Gastrocnemius medialis (tissue), 4 donors: ENCODE results near the gene ABTB2. TPM values are rescaled to one million over a fixed set of nuclear protein-coding genes. Genes with fewer than 3 reads are reported as not detected.

Experiments used
- ATAC-seq, 2 donors: fragments of 150-250 bp; one replicate each; pipeline ENCODE4 v1.9.1; 2016
- DNase-seq, 2 donors: peaks; one replicate each; pipeline ENCODE4 v3.0.0-alpha.2; 2019
- H3K27ac ChIP-seq, 4 donors: fragments of 200-600 bp; sonication (generic); 1 replicate in 1 of 4; 2 replicates in 3 of 4; pipeline ENCODE4 v1.5.1; 2016 to 2018; ENCODE audit warnings: mild to moderate bottlenecking in 2 of 4, moderate library complexity in 1 of 4
- H3K27me3 ChIP-seq, 3 donors: fragments of 200-600 bp; sonication (generic) in 2 of 3; 1 replicate in 1 of 3; 2 replicates in 2 of 3; pipeline versions ENCODE4 v1.5.1 to v1.6.0; 2016 to 2019; ENCODE audit warnings: mild to moderate bottlenecking in 1 of 3, moderate library complexity in 1 of 3
- H3K36me3 ChIP-seq, 2 donors: fragments of 200-600 bp; sonication (generic) in 1 of 2; one replicate each; pipeline ENCODE4 v1.5.1; 2017 to 2018
- H3K4me1 ChIP-seq, 2 donors: fragments of 200-600 bp; sonication (generic) in 1 of 2; one replicate each; pipeline ENCODE4 v1.5.1; 2016 to 2017; ENCODE audit warnings: mild to moderate bottlenecking in 2 of 2
- H3K4me3 ChIP-seq, 4 donors: fragments of 200-600 bp; sonication (generic) in 3 of 4; 1 replicate in 1 of 4; 2 replicates in 3 of 4; pipeline ENCODE4 v1.5.1; 2016 to 2019; ENCODE audit warnings: mild to moderate bottlenecking in 2 of 4
- H3K9me3 ChIP-seq, 3 donors: fragments of 200-600 bp; sonication (generic) in 2 of 3; 1 replicate in 1 of 3; 2 replicates in 2 of 3; pipeline ENCODE4 v1.5.1; 2016 to 2019
- CTCF ChIP-seq, 5 experiments: fragments of 450-650 bp in 3 of 5; fragments of 200-600 bp in 2 of 5; sonication (generic) in 2 of 5; IDR thresholded peaks in 4 of 5; conservative IDR thresholded peaks in 1 of 5; 1 replicate in 4 of 5; 2 replicates in 1 of 5; pipeline ENCODE4 v1.5.1; 2016 to 2019; ENCODE audit warnings: antibody characterized with exemption in 5 of 5, mild to moderate bottlenecking in 3 of 5, moderate library complexity in 3 of 5
- POLR2A ChIP-seq, 2 donors: fragments of 450-650 bp; IDR thresholded peaks; one replicate each; pipeline ENCODE4 v1.6.1; 2017; ENCODE audit warnings: antibody characterized with exemption in 2 of 2, mild to moderate bottlenecking in 2 of 2, moderate library complexity in 2 of 2
- in situ Hi-C, 4 donors: fragments of 200-750 bp; cut with MboI; loops; one replicate each; pipeline versions ENCODE4 v1.15.0 to v1.8.0; 2017; ENCODE audit warnings: low sequenced_read_pairs in 4 of 4
- intact Hi-C: fragments of 100-400 bp; cut with DNase I; formaldehyde crosslinking; loops from one replicate; pipeline ENCODE4 v1.15.1; 2023; ENCODE audit warnings: low total_unique reads
- total RNA-seq, 4 donors: library from RNA; depleted of rRNA; stranded (reverse); fragments of >200 nt; gene quantifications; one replicate each; pipeline versions ENCODE4 v1.1.0 to v1.2.3, GENCODE V29; 2016

Gene ABTB2
- total RNA-seq, 4 donors from 2014 or later: 8.8 to 30.7 (median 12.2) TPM

- H3K4me1 ChIP-seq: no peaks in the 10 kb centered on the region
- H3K27ac ChIP-seq: no peak overlapping the region
- intact Hi-C loops: no loop called here
- ATAC-seq (no peak), DNase-seq (no peak)
- no peak overlapping the region for H3K4me3 ChIP-seq
- no peaks in the 10 kb centered on the region for H3K9me3 ChIP-seq
- TF ChIP-seq POLR2A (IDR thresholded peaks at IDR 0.05) (no peak), CTCF (IDR thresholded peaks at IDR 0.05 in 4 of 5, conservative IDR thresholded peaks at IDR 0.05 in 1 of 5) (no peak)
- in situ Hi-C loops: loop anchor here in 2 of 4 donors (25.0 kb wide), 1 partner anchor 326 kb away; no protein-coding TSS in a partner anchor
- H3K27me3 ChIP-seq: no peaks in the 10 kb centered on the region
- peaks cover 0 to 22% of the 10 kb centered on the region in 2 donors for H3K36me3 ChIP-seq
Measured at GRCh38 chr11:34161361-34161760, 196.4 kb downstream of the ABTB2 start.

GRCh38 chr11:34160791-34161190 lies 197.0 kb downstream of the ABTB2 start:
- Histone ChIP-seq H3K27ac (no peak overlapping the region), H3K4me1 (no peaks in the 10 kb centered on the region), H3K4me3 (no peak overlapping the region), H3K27me3 (no peaks in the 10 kb centered on the region), H3K9me3 (no peaks in the 10 kb centered on the region), H3K36me3 (peaks cover 0 to 22% of the 10 kb centered on the region in 2 donors)
- in situ Hi-C loops (loop anchor here in 2 of 4 donors (25.0 kb wide), 1 partner anchor 327 kb away; no protein-coding TSS in a partner anchor), intact Hi-C loops (no loop called here)
- TF ChIP-seq POLR2A (IDR thresholded peaks at IDR 0.05): no peak
- TF ChIP-seq CTCF (IDR thresholded peaks at IDR 0.05 in 4 of 5, conservative IDR thresholded peaks at IDR 0.05 in 1 of 5): no peak
- ATAC-seq (no peak), DNase-seq (no peak)

- no peak for TF ChIP-seq CTCF (IDR thresholded peaks at IDR 0.05 in 4 of 5, conservative IDR thresholded peaks at IDR 0.05 in 1 of 5)
- TF ChIP-seq POLR2A (IDR thresholded peaks at IDR 0.05): no peak
- Histone ChIP-seq H3K36me3 (peaks cover 0 to 22% of the 10 kb centered on the region in 2 donors), H3K4me1 (no peaks in the 10 kb centered on the region), H3K27ac (no peak overlapping the region), H3K27me3 (no peaks in the 10 kb centered on the region), H3K9me3 (no peaks in the 10 kb centered on the region), H3K4me3 (no peak overlapping the region)
- in situ Hi-C loops (loop anchor here in 2 of 4 donors (25.0 kb wide), 1 partner anchor 327 kb away; no protein-coding TSS in a partner anchor), intact Hi-C loops (no loop called here)
- ATAC-seq (no peak), DNase-seq (no peak)
Measured at GRCh38 chr11:34160049-34160721, 197.6 kb downstream of the ABTB2 start.

- H3K4me3 ChIP-seq: no peak overlapping the region
- in situ Hi-C loops: loop anchor here in 2 of 4 donors (25.0 kb wide), 1 partner anchor 329 kb away; no protein-coding TSS in a partner anchor
- TF ChIP-seq CTCF (IDR thresholded peaks at IDR 0.05 in 4 of 5, conservative IDR thresholded peaks at IDR 0.05 in 1 of 5) (no peak), POLR2A (IDR thresholded peaks at IDR 0.05) (no peak)
- no peak for DNase-seq
- no peaks in the 10 kb centered on the region for H3K27me3 ChIP-seq
- H3K9me3 ChIP-seq: no peaks in the 10 kb centered on the region
- H3K27ac ChIP-seq: no peak overlapping the region
- intact Hi-C loops: no loop called here
- ATAC-seq: no peak
- no peaks in the 10 kb centered on the region for H3K4me1 ChIP-seq
- H3K36me3 ChIP-seq: peaks cover 0 to 22% of the 10 kb centered on the region in 2 donors
Measured at GRCh38 chr11:34158661-34159060, 199.1 kb downstream of the ABTB2 start.
